Measurements from ENCODE around the gene IAPP. TPM values are rescaled to one million over a fixed set of nuclear protein-coding genes. Genes with fewer than 3 reads are reported as not detected.

The IAPP gene
- total and polyA plus RNA-seq, 9 of the 15 experiments (the other 6 are each of a cell fraction or from before 2014, with no cell fraction given) = not detected

GRCh38 chr12:21413369-21414277, 40.9 kb downstream of the IAPP start:
- Histone ChIP-seq H4K20me1 (replicated peaks; ENCODE audit: control insufficient read depth, insufficient read depth, low read length) (no peaks in the 10 kb centered on the region), H3K36me3 (ENCODE audit: control insufficient read depth, insufficient read depth, low read length) (no peaks in the 10 kb centered on the region), H3K27ac (ENCODE audit: extremely low read depth, low read depth, low read length) (peak overlapping the region; percentile 90), H3K4me2 (ENCODE audit: insufficient read depth, low read length) (peak overlapping the region; percentile 63), H3K9ac (ENCODE audit: insufficient read depth in 1 of 2, low read depth in 2 of 2, low read length in 2 of 2) (peak overlapping the region in 1 of 2 experiments; percentile 57; a peak in 3 of 4 replicates), H3K4me3 (no peak overlapping the region), H3K9me3 (replicated peaks; ENCODE audit: control insufficient read depth, insufficient read depth, low read depth, low read length) (no peaks in the 10 kb centered on the region), H3K4me1 (replicated peaks in 1 of 2; ENCODE audit: control insufficient read depth in 2 of 2, insufficient read depth in 2 of 2, low read length in 2 of 2) (peaks cover 3 to 8% of the 10 kb centered on the region in 2 experiments; a peak in 3 of 5 replicates), H2AFZ (ENCODE audit: low read depth, low read length) (peak overlapping the region; percentile 86), H3K27me3 (ENCODE audit: control insufficient read depth in 2 of 2, insufficient read depth in 2 of 2, low read length in 2 of 2) (no peaks in the 10 kb centered on the region), H3K9me1 (ENCODE audit: control insufficient read depth, insufficient read depth, low read length) (no peaks in the 10 kb centered on the region), H3K79me2 (ENCODE audit: control insufficient read depth, insufficient read depth, low read length) (peaks cover 5% of the 10 kb centered on the region; the same call in 1 of the 3 replicates)
- FAIRE-seq (peak; percentile 95), ATAC-seq (peak; percentile 95), DNase-seq (ENCODE audit: extremely low read depth in 1 of 4, low spot score in 3 of 4) (peak; percentile 11 to 81 (median 42))
- ChIA-PET POLR2A (interaction anchor here (0.6 to 1.5 kb wide), 3 partner anchors 13 to 1042 kb away, joined by 3 to 4 read pairs (median 3); partner anchors contain the start of genes GOLT1B and RECQL), CTCF (ENCODE audit: low intra/inter-chr PET ratio) (no interaction called here)
- WGBS (ENCODE audit: insufficient coverage, low coverage, missing lambda C conversion rate) = 27% methylated on average over 15 of the region's 16 CpGs
- intact Hi-C loops (cut with micrococcal nuclease) = no loop called here
- no TSS peak for BruUV-seq (replicated peaks)
- in situ Hi-C loops (cut with MboI) = no loop called here
- TF ChIP-seq POLR2AphosphoS5 (IDR thresholded peaks at IDR 0.05; ENCODE audit: control insufficient read depth, insufficient read depth, low read depth, low read length) = peak; percentile 72
- TF ChIP-seq TAL1 (IDR thresholded peaks at IDR 0.05) = peak; percentile 82
- TF ChIP-seq JUND (IDR thresholded peaks at IDR 0.05; ENCODE audit: borderline replicate concordance, low read depth, low read length) = peak; percentile 74; the same call in 1 of the 2 replicates
- TF ChIP-seq JUND (tag; IDR thresholded peaks at IDR 0.05; ENCODE audit: borderline replicate concordance, low read depth, low read length) = peak; percentile 35; the same call in 1 of the 3 replicates
- peak; percentile 92 for TF ChIP-seq CBFA2T3 (IDR thresholded peaks at IDR 0.05)
- TF ChIP-seq PML (IDR thresholded peaks at IDR 0.05; ENCODE audit: low read length) = peak; percentile 67
- TF ChIP-seq BCOR (IDR thresholded peaks at IDR 0.05) = no peak
- TF ChIP-seq NFIC (IDR thresholded peaks at IDR 0.05) = peak; percentile 59; the same call in 1 of the 2 replicates
- peak; percentile 43; the same call in 1 of the 2 replicates for TF ChIP-seq L3MBTL2 (IDR thresholded peaks at IDR 0.05)
- TF ChIP-seq KDM1A (IDR thresholded peaks at IDR 0.05) = peak; percentile 66 to 75; a peak in 3 of 4 replicates
- TF ChIP-seq HDAC2 (IDR thresholded peaks at IDR 0.05) = 0 out of 2 replicates have a peak, but pooled peaks have one; percentile 23
- TF ChIP-seq CHD4 (IDR thresholded peaks at IDR 0.05; ENCODE audit: insufficient read depth, insufficient replicate concordance, low read depth, low read length, poor library complexity, severe bottlenecking) = no peak
- TF ChIP-seq ZNF445 (CRISPR knock-in tag; IDR thresholded peaks at IDR 0.05; ENCODE audit: low read depth) = no peak
- no peak for TF ChIP-seq MTA1 (IDR thresholded peaks at IDR 0.05; ENCODE audit: borderline replicate concordance)
- TF ChIP-seq ATF3 (IDR thresholded peaks at IDR 0.05) = peak; percentile 72
- no peak for TF ChIP-seq ATF3 (CRISPR knock-in tag; conservative IDR thresholded peaks at IDR 0.05)
- peak; percentile 59 for TF ChIP-seq GATA2 (CRISPR knock-in tag; IDR thresholded peaks at IDR 0.05)
- peak; percentile 80 for TF ChIP-seq NCOR1 (IDR thresholded peaks at IDR 0.05)
- TF ChIP-seq STAT5A (IDR thresholded peaks at IDR 0.05; ENCODE audit: borderline replicate concordance, low read length) = peak; percentile 58; the same call in 1 of the 2 replicates
- TF ChIP-seq ZBTB5 (IDR thresholded peaks at IDR 0.05) = no peak
- no peak for TF ChIP-seq SREBF2 (CRISPR knock-in tag; IDR thresholded peaks at IDR 0.05)
- peak; percentile 67; the same call in 1 of the 2 replicates for TF ChIP-seq LEF1 (IDR thresholded peaks at IDR 0.05)
